H1 (cell line): ENCODE data around the gene KIF26B. TPM values are rescaled to one million over a fixed set of nuclear protein-coding genes. Genes with fewer than 3 reads are reported as not detected.

ENCODE experiments used
- NRF1 ChIP-seq: IDR thresholded peaks from 2 replicates; pipeline ENCODE4 v1.6.1; 2011; ENCODE audit warnings: mild to moderate bottlenecking, low read depth, low read length, improper control_type of control experiment
- polyA plus RNA-seq, 7 experiments: library from polyadenylated mRNA; depleted of rRNA in 3 of 7; stranded (reverse) in 5 of 7; unstranded in 2 of 7; fragments of >200 nt in 5 of 7; fragments of 200-250 nt in 2 of 7; gene quantifications; 1 replicate in 5 of 7; 2 replicates in 1 of 7; 4 replicates in 1 of 7; pipeline versions ENCODE4 v1.2.1 to v1.2.3, GENCODE V29; 2011 to 2013; ENCODE audit warnings: missing spikeins in 2 of 7, mixed read lengths in 2 of 7
- total RNA-seq: library from RNA; stranded (reverse); fragmentation: NEBNext Ultra II Directional; extraction: Animal tissue kit (Norgen Biotek cat#: 25700); gene quantifications from 2 replicates; pipeline ENCODE4 v1.2.1, GENCODE V29; 2021
- TF ChIP-seq, protein P1 (sequence below), 3 experiments: IDR thresholded peaks; 1 replicate in 2 of 3; 2 replicates in 1 of 3; pipeline versions ENCODE4 v1.5.1 to v1.6.1; 2011; ENCODE audit warnings: low read length in 3 of 3, mild to moderate bottlenecking in 3 of 3, inconsistent platforms in 2 of 3, low read depth in 1 of 3, moderate library complexity in 1 of 3; ENCODE audit not compliant: insufficient read depth in 1 of 3; ENCODE audit errors: control extremely low read depth in 1 of 3

Gene KIF26B
- total and polyA plus RNA-seq, 2 of the 8 experiments (the other 6 are each of a cell fraction or from before 2014, with no cell fraction given): 0.06 to 0.28 TPM

DNA sequence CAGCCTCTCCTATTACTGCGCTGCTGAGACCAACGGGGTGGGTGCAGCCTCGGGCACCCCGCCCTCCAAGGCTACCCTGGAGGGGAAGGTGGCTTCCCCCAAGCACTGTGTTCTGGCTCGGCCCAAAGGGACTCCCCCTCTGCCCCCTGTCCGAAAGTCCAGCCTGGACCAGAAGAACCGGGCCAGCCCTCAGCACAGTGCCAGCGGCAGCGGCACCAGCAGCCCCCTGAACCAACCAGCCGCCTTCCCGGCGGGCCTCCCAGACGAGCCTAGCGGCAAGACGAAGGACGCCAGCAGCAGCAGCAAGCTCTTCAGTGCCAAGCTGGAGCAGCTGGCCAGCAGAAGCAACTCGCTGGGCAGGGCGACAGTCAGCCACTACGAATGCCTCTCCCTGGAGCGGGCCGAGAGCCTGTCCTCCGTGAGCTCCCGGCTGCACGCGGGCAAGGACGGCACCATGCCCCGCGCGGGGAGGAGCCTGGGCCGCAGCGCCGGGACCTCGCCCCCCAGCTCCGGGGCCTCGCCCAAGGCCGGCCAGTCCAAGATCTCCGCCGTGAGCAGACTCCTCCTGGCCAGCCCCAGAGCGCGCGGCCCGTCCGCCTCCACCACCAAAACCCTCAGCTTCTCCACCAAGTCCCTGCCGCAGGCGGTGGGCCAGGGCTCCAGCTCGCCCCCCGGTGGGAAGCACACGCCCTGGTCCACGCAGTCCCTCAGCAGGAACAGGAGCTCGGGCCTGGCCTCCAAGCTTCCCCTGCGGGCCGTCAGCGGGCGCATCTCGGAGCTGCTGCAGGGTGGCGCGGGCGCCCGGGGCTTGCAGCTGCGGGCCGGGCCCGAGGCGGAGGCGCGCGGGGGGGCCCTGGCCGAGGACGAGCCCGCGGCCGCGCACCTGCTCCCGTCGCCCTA, 533.1 kb downstream of the KIF26B start (continued):
- TF ChIP-seq, protein P1, sequence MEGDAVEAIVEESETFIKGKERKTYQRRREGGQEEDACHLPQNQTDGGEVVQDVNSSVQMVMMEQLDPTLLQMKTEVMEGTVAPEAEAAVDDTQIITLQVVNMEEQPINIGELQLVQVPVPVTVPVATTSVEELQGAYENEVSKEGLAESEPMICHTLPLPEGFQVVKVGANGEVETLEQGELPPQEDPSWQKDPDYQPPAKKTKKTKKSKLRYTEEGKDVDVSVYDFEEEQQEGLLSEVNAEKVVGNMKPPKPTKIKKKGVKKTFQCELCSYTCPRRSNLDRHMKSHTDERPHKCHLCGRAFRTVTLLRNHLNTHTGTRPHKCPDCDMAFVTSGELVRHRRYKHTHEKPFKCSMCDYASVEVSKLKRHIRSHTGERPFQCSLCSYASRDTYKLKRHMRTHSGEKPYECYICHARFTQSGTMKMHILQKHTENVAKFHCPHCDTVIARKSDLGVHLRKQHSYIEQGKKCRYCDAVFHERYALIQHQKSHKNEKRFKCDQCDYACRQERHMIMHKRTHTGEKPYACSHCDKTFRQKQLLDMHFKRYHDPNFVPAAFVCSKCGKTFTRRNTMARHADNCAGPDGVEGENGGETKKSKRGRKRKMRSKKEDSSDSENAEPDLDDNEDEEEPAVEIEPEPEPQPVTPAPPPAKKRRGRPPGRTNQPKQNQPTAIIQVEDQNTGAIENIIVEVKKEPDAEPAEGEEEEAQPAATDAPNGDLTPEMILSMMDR (IDR thresholded peaks at IDR 0.05; ENCODE audit: control extremely low read depth in 1 of 3, insufficient read depth in 1 of 3, low read depth in 1 of 3, low read length in 3 of 3): peak; percentile 10 to 19 (median 17); a peak in 3 of 4 replicates
- TF ChIP-seq NRF1: no peak
